CD4-positive, alpha-beta T cell (primary cell): ENCODE measurements around the gene PAK6. TPM values are rescaled to one million over a fixed set of nuclear protein-coding genes. Genes with fewer than 3 reads are reported as not detected.

ENCODE experiments used
- ATAC-seq: fragments of 200-7000 bp; cut with Tn5 transposase; one replicate; pipeline ENCODE4 v1.10.0; 2022; ENCODE audit warnings: mild to moderate bottlenecking; ENCODE audit not compliant: poor library complexity
- CTCF ChIA-PET: fragments of 350-600 bp; sonication (Branson Sonifier 250); formaldehyde crosslinking; loops from one replicate; lab custom pipeline; 2021; ENCODE audit warnings: antibody characterized with exemption, inconsistent platforms; lab: Charles Lee
- POLR2A ChIA-PET: fragments of 350-600 bp; sonication (Branson Sonifier 250); formaldehyde crosslinking; loops from one replicate; lab custom pipeline; 2021; ENCODE audit warnings: antibody characterized with exemption, inconsistent platforms; lab: Charles Lee
- DNase-seq, 14 experiments: peaks; one replicate each; pipeline ENCODE4 v3.0.0-alpha.2; 2013 to 2020; ENCODE audit warnings: mixed read lengths in 2 of 14
- H3K27ac ChIP-seq, 2 donors: one replicate each; pipeline versions ENCODE4 v1.5.1 to v1.7.0; 2013; ENCODE audit warnings: low read length in 2 of 2, low read depth in 1 of 2, mild to moderate bottlenecking in 1 of 2
- H3K27me3 ChIP-seq, 2 experiments: 1 replicate in 1 of 2; 2 replicates in 1 of 2; pipeline versions ENCODE4 v1.6.1 to v1.7.0; 2013; ENCODE audit warnings: low read length in 2 of 2, control low read depth in 1 of 2, mild to moderate bottlenecking in 1 of 2, moderate library complexity in 1 of 2; ENCODE audit not compliant: insufficient read depth in 2 of 2, control insufficient read depth in 1 of 2
- H3K36me3 ChIP-seq: one replicate; pipeline ENCODE4 v1.6.1; 2013; ENCODE audit warnings: low read length, control low read depth; ENCODE audit not compliant: insufficient read depth
- H3K4me1 ChIP-seq: one replicate; pipeline ENCODE4 v1.6.1; 2013; ENCODE audit warnings: low read length, control low read depth; ENCODE audit not compliant: insufficient read depth
- H3K4me3 ChIP-seq: one replicate; pipeline ENCODE4 v1.5.1; 2013; ENCODE audit warnings: mild to moderate bottlenecking, low read length, moderate library complexity
- H3K9me3 ChIP-seq, 2 experiments: 1 replicate in 1 of 2; 2 replicates in 1 of 2; pipeline versions ENCODE4 v1.6.1 to v1.7.0; 2013; ENCODE audit warnings: low read length in 2 of 2, mild to moderate bottlenecking in 2 of 2, control low read depth in 1 of 2, moderate library complexity in 1 of 2; ENCODE audit not compliant: control insufficient read depth in 1 of 2, insufficient read depth in 1 of 2
- H3K27ac Mint-ChIP-seq: one replicate; pipeline ENCODE4 v1.8.0; 2020; ENCODE audit warnings: mixed read lengths
- H3K27me3 Mint-ChIP-seq: one replicate; pipeline ENCODE4 v1.8.0; 2021; ENCODE audit warnings: mixed read lengths
- H3K36me3 Mint-ChIP-seq: one replicate; pipeline ENCODE4 v1.8.0; 2021; ENCODE audit warnings: low read depth, mixed read lengths
- H3K4me1 Mint-ChIP-seq: one replicate; pipeline ENCODE4 v1.8.0; 2021; ENCODE audit warnings: low read depth, mixed read lengths
- H3K4me3 Mint-ChIP-seq: one replicate; pipeline ENCODE4 v1.8.0; 2020; ENCODE audit warnings: mild to moderate bottlenecking, mixed read lengths
- H3K9me3 Mint-ChIP-seq: one replicate; pipeline ENCODE4 v1.8.0; 2020; ENCODE audit warnings: mixed read lengths
- intact Hi-C, 2 experiments: fragments of 100-400 bp; cut with DNase I in 1 of 2; cut with micrococcal nuclease in 1 of 2; formaldehyde crosslinking; loops; one replicate each; pipeline versions ENCODE4 v1.15.1 to v1.9.0; 2023 to 2025; cut with DNase I, micrococcal nuclease
- total RNA-seq, 174 experiments: library from RNA in 2 of 174; stranded (reverse) in 2 of 174; gene quantifications; one replicate each; pipeline ENCODE4 v1.2.3 and lab custom pipeline; 2021 to 2026
- TF ChIP-seq, protein P1 (sequence below): fragments of 200-600 bp; IDR thresholded peaks from one replicate; pipeline ENCODE4 v1.8.0; 2022; ENCODE audit warnings: antibody characterized with exemption, mild to moderate bottlenecking

The PAK6 gene
- total RNA-seq, 2 experiments from 2014 or later: 0.34 to 0.36 TPM

DNA sequence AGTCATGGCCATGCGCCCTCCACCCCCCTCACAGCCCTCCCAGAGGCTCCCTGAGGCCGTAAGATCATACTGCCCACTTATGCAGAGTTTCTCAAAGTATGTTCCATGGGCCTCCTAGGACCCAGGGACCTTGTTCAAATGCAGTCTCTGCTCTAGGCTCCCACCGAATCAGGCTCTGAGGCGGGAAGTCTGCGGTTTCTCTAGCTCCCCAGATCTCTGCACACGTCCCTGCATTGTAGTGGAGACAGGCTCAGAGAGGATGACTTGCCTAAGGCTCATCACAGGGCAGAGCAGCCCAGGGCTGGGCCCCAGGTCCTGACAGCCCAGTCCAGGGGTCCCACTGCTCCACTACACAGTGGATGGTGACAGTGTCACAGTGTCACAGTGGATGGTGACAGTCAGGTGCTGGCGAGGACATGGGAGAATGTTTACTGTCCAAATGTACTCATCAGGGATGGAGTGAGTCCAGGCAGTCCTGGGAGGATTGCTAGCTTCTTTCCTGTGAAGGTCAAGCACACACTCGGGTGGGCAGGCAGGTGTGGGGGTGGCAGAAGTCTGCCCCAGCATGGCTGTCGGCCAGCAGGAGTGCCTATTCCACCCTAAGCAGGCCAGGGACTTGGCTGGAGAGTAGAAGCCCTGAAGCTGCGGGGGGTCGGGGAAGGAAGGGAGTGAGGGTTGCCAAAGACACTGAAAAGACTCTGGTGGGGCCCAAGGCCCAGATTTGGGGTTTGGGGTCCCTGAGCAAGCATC lies 31.6 kb downstream of the PAK6 start:
- peaks cover 0 to 4% of the 10 kb centered on the region in 2 experiments for H3K9me3 ChIP-seq
- no peak overlapping the region for H3K27ac ChIP-seq
- no peaks in the 10 kb centered on the region for H3K36me3 Mint-ChIP-seq
- ChIA-PET POLR2A (no interaction called here), CTCF (no interaction called here)
- H3K4me1 ChIP-seq: peaks cover 7% of the 10 kb centered on the region
- H3K36me3 ChIP-seq: no peaks in the 10 kb centered on the region
- H3K27ac Mint-ChIP-seq: no peak overlapping the region
- no peak for DNase-seq
- TF ChIP-seq, protein P1, sequence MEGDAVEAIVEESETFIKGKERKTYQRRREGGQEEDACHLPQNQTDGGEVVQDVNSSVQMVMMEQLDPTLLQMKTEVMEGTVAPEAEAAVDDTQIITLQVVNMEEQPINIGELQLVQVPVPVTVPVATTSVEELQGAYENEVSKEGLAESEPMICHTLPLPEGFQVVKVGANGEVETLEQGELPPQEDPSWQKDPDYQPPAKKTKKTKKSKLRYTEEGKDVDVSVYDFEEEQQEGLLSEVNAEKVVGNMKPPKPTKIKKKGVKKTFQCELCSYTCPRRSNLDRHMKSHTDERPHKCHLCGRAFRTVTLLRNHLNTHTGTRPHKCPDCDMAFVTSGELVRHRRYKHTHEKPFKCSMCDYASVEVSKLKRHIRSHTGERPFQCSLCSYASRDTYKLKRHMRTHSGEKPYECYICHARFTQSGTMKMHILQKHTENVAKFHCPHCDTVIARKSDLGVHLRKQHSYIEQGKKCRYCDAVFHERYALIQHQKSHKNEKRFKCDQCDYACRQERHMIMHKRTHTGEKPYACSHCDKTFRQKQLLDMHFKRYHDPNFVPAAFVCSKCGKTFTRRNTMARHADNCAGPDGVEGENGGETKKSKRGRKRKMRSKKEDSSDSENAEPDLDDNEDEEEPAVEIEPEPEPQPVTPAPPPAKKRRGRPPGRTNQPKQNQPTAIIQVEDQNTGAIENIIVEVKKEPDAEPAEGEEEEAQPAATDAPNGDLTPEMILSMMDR: no peak
- ATAC-seq: no peak
- no peak overlapping the region for H3K4me3 ChIP-seq
- H3K4me1 Mint-ChIP-seq: peaks cover 7% of the 10 kb centered on the region
- no peaks in the 10 kb centered on the region for H3K9me3 Mint-ChIP-seq
- H3K27me3 Mint-ChIP-seq: peaks cover 6% of the 10 kb centered on the region
- H3K4me3 Mint-ChIP-seq: no peak overlapping the region
- intact Hi-C loops: loop anchor here (5.0 to 10.0 kb wide), 3 partner anchors 383 to 1566 kb away; no protein-coding TSS in a partner anchor
- no peaks in the 10 kb centered on the region for H3K27me3 ChIP-seq

DNA sequence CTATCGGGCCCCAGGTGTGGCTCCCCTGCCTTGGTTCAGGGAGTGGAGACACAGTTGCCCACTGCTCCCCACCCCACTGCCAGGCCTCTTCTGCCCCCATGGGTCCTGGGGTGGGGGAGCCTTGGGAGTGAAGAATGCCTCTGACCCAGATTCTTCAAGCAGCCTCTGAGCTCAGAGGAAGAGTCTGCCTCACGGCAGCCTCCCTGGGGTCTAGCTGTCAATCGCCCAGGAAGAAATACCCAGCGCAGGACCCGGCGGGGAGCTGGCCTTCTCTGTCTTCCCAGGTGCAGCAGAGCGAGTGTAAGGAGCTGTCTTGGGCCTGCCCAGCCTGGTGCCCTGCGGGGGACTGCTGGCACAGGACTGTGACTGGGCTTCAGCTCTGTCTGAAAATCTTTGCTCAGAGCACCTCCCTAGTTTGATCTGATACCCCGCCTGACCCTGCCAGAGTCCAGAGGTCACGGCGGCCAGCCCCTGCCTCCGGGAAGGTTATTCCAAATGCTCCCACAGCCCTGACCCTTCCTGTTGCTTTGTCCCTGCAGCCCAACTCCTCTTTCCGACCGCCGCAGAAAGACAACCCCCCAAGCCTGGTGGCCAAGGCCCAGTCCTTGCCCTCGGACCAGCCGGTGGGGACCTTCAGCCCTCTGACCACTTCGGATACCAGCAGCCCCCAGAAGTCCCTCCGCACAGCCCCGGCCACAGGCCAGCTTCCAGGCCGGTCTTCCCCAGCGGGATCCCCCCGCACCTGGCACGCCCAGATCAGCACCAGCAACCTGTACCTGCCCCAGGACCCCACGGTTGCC lies 33.0 kb downstream of the PAK6 start:
- Mint-ChIP-seq H3K9me3 (no peaks in the 10 kb centered on the region), H3K27me3 (peaks cover 6% of the 10 kb centered on the region)
- POLR2A ChIA-PET: interaction anchor here (0.6 kb wide), 1 partner anchor 78 kb away, joined by 3 read pairs; no protein-coding TSS in a partner anchor

More for the DNA sequence above, 33.0 kb downstream of the PAK6 start:
- H3K9me3 ChIP-seq: peaks cover 0 to 4% of the 10 kb centered on the region in 2 experiments
- H3K4me1 ChIP-seq: peaks cover 7% of the 10 kb centered on the region
- H3K27me3 ChIP-seq: no peaks in the 10 kb centered on the region
- no peak overlapping the region for H3K27ac ChIP-seq
- peaks cover 7% of the 10 kb centered on the region for H3K4me1 Mint-ChIP-seq
- no peak overlapping the region for H3K4me3 ChIP-seq
- TF ChIP-seq, protein P1: no peak
- CTCF ChIA-PET: interaction anchor here (1.0 to 3.5 kb wide), 2 partner anchors 54 to 223 kb away, joined by 3 to 27 read pairs; no protein-coding TSS in a partner anchor
- no peak for ATAC-seq
- no peak for DNase-seq
- intact Hi-C loops: loop anchor here (5.0 to 10.0 kb wide), 3 partner anchors 385 to 1567 kb away; no protein-coding TSS in a partner anchor
- H3K4me3 Mint-ChIP-seq: no peak overlapping the region
- no peaks in the 10 kb centered on the region for H3K36me3 Mint-ChIP-seq
- H3K36me3 ChIP-seq: no peaks in the 10 kb centered on the region
- no peak overlapping the region for H3K27ac Mint-ChIP-seq
